ENCODE results near the gene FZD7. TPM values are rescaled to one million over a fixed set of nuclear protein-coding genes. Genes with fewer than 3 reads are reported as not detected.

The FZD7 gene
- total RNA-seq, 4 donors from 2014 or later: 10.1 to 23.6 (median 10.9) TPM

- intact Hi-C loops (cut with DNase I): no loop called here
- Histone ChIP-seq H3K27ac (no peak overlapping the region), H3K4me1 (peaks cover 14 to 22% of the 10 kb centered on the region in 2 donors), H3K4me3 (replicated peaks in 1 of 3) (no peak overlapping the region), H3K27me3 (no peaks in the 10 kb centered on the region), H3K36me3 (no peaks in the 10 kb centered on the region), H3K9me3 (no peaks in the 10 kb centered on the region)
- TF ChIP-seq, protein P1, sequence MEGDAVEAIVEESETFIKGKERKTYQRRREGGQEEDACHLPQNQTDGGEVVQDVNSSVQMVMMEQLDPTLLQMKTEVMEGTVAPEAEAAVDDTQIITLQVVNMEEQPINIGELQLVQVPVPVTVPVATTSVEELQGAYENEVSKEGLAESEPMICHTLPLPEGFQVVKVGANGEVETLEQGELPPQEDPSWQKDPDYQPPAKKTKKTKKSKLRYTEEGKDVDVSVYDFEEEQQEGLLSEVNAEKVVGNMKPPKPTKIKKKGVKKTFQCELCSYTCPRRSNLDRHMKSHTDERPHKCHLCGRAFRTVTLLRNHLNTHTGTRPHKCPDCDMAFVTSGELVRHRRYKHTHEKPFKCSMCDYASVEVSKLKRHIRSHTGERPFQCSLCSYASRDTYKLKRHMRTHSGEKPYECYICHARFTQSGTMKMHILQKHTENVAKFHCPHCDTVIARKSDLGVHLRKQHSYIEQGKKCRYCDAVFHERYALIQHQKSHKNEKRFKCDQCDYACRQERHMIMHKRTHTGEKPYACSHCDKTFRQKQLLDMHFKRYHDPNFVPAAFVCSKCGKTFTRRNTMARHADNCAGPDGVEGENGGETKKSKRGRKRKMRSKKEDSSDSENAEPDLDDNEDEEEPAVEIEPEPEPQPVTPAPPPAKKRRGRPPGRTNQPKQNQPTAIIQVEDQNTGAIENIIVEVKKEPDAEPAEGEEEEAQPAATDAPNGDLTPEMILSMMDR (IDR thresholded peaks at IDR 0.05): no peak
- TF ChIP-seq POLR2A (IDR thresholded peaks at IDR 0.05): no peak
- DNase-seq: no peak
- 72 to 74% methylated on average over 3 of the region's 3 CpGs for WGBS, 2 donors
Measured at GRCh38 chr2:202064881-202065230, 31.2 kb downstream of the FZD7 start.

GRCh38 chr2:202065876-202066275 lies 32.2 kb downstream of the FZD7 start:
- no peaks in the 10 kb centered on the region for H3K36me3 ChIP-seq
- no peak for DNase-seq
- no peak for TF ChIP-seq POLR2A (IDR thresholded peaks at IDR 0.05)
- TF ChIP-seq, protein P1 (IDR thresholded peaks at IDR 0.05): no peak
- H3K27me3 ChIP-seq: no peaks in the 10 kb centered on the region
- H3K4me3 ChIP-seq (replicated peaks in 1 of 3): no peak overlapping the region
- peaks cover 14 to 22% of the 10 kb centered on the region in 2 donors for H3K4me1 ChIP-seq
- H3K27ac ChIP-seq: no peak overlapping the region
- intact Hi-C loops (cut with DNase I): no loop called here
- no peaks in the 10 kb centered on the region for H3K9me3 ChIP-seq
- 69 to 74% methylated on average over 3 of the region's 3 CpGs for WGBS, 2 donors

- intact Hi-C loops (cut with DNase I): no loop called here
- Histone ChIP-seq H3K4me1 (peaks cover 14 to 22% of the 10 kb centered on the region in 2 donors), H3K4me3 (replicated peaks in 1 of 3) (no peak overlapping the region), H3K36me3 (no peaks in the 10 kb centered on the region), H3K27ac (no peak overlapping the region), H3K9me3 (no peaks in the 10 kb centered on the region), H3K27me3 (no peaks in the 10 kb centered on the region)
- no peak for TF ChIP-seq POLR2A (IDR thresholded peaks at IDR 0.05)
- TF ChIP-seq, protein P1 (IDR thresholded peaks at IDR 0.05): no peak
- DNase-seq: no peak
- 44% methylated on average over 2 of the region's 2 CpGs for WGBS, 2 donors
Measured at GRCh38 chr2:202066875-202067274, 33.2 kb downstream of the FZD7 start.

GRCh38 chr2:202067589-202067988 lies 33.9 kb downstream of the FZD7 start:
- Histone ChIP-seq H3K27me3 (no peaks in the 10 kb centered on the region), H3K27ac (no peak overlapping the region), H3K36me3 (no peaks in the 10 kb centered on the region), H3K4me3 (replicated peaks in 1 of 3) (no peak overlapping the region), H3K9me3 (no peaks in the 10 kb centered on the region), H3K4me1 (peaks cover 14 to 22% of the 10 kb centered on the region in 2 donors)
- no peak for DNase-seq
- no peak for TF ChIP-seq POLR2A (IDR thresholded peaks at IDR 0.05)
- TF ChIP-seq, protein P1 (IDR thresholded peaks at IDR 0.05): no peak
- intact Hi-C loops (cut with DNase I): no loop called here
- WGBS, 2 donors: 96 to 100% methylated on average over 1 of the region's 1 CpG

GRCh38 chr2:202069170-202070067 lies 35.8 kb downstream of the FZD7 start:
- Histone ChIP-seq H3K4me3 (replicated peaks in 1 of 3) (no peak overlapping the region), H3K9me3 (no peaks in the 10 kb centered on the region), H3K27me3 (no peaks in the 10 kb centered on the region), H3K4me1 (peaks cover 6 to 15% of the 10 kb centered on the region in 2 donors), H3K36me3 (no peaks in the 10 kb centered on the region), H3K27ac (no peak overlapping the region)
- WGBS, 2 donors: 49 to 54% methylated on average over 11 of the region's 11 CpGs
- TF ChIP-seq, protein P1 (IDR thresholded peaks at IDR 0.05): no peak
- TF ChIP-seq POLR2A (IDR thresholded peaks at IDR 0.05): no peak
- intact Hi-C loops (cut with DNase I): no loop called here
- DNase-seq: peak; percentile 58 to 66

Measured in thyroid gland (tissue), 4 donors.